Measurements from ENCODE around the gene DISP2. TPM values are rescaled to one million over a fixed set of nuclear protein-coding genes. Genes with fewer than 3 reads are reported as not detected.

Gene DISP2
- total RNA-seq, 1 donor from 2014 or later: 0.38 TPM

DNA sequence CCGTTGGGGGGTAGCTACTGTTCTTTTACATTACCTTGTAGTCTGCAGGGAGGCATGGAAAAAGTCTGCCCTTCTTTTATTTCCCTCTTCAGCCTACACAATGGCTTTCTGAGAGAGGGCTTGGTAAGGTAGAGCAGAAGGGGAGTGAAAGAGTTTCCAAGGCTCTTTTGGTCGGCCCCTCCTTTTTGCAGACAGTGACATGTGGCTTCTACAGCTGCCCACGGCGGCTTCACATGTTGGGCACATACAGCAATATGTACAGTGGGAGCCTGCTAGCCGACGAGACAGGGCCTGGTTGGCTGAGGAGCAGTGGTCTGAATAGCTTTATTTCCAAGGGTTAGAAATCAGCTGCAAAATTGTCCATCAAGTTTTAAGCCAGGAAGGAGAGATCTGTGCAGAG lies 30.6 kb upstream of the DISP2 start:
- TF ChIP-seq, protein P1, sequence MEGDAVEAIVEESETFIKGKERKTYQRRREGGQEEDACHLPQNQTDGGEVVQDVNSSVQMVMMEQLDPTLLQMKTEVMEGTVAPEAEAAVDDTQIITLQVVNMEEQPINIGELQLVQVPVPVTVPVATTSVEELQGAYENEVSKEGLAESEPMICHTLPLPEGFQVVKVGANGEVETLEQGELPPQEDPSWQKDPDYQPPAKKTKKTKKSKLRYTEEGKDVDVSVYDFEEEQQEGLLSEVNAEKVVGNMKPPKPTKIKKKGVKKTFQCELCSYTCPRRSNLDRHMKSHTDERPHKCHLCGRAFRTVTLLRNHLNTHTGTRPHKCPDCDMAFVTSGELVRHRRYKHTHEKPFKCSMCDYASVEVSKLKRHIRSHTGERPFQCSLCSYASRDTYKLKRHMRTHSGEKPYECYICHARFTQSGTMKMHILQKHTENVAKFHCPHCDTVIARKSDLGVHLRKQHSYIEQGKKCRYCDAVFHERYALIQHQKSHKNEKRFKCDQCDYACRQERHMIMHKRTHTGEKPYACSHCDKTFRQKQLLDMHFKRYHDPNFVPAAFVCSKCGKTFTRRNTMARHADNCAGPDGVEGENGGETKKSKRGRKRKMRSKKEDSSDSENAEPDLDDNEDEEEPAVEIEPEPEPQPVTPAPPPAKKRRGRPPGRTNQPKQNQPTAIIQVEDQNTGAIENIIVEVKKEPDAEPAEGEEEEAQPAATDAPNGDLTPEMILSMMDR (IDR thresholded peaks at IDR 0.05): no peak
- CTCF ChIA-PET: interaction anchor here (0.7 to 8.6 kb wide), 8 partner anchors 10 to 110 kb away, joined by 3 to 61 read pairs (median 4); partner anchors contain the start of genes CCDC9B and PLCB2
- Mint-ChIP-seq H3K27ac (no peak overlapping the region), H3K4me1 (peaks cover 23% of the 10 kb centered on the region), H3K4me3 (no peak overlapping the region), H3K27me3 (no peaks in the 10 kb centered on the region), H3K9me3 (no peaks in the 10 kb centered on the region), H3K36me3 (ENCODE audit: low read depth) (no peaks in the 10 kb centered on the region)
- intact Hi-C loops (cut with micrococcal nuclease): no loop called here
- no peak for DNase-seq
- POLR2A ChIA-PET: no interaction called here
- no peak for ATAC-seq (ENCODE audit: low read depth)

- no peak overlapping the region for H3K4me3 Mint-ChIP-seq
- intact Hi-C loops (cut with micrococcal nuclease): no loop called here
- no peak for DNase-seq
- H3K27ac Mint-ChIP-seq: no peak overlapping the region
- TF ChIP-seq, protein P1 (IDR thresholded peaks at IDR 0.05): no peak
- ChIA-PET POLR2A (interaction anchor here (0.7 to 1.0 kb wide), 2 partner anchors 15 to 37 kb away, joined by 3 read pairs; no protein-coding TSS in a partner anchor), CTCF (interaction anchor here (1.0 to 8.6 kb wide), 6 partner anchors 10 to 111 kb away, joined by 3 to 61 read pairs (median 13); partner anchors contain the start of gene PLCB2)
- no peaks in the 10 kb centered on the region for H3K9me3 Mint-ChIP-seq
- H3K4me1 Mint-ChIP-seq: peaks cover 20% of the 10 kb centered on the region
- ATAC-seq (ENCODE audit: low read depth): no peak
- H3K27me3 Mint-ChIP-seq: no peaks in the 10 kb centered on the region
- H3K36me3 Mint-ChIP-seq (ENCODE audit: low read depth): no peaks in the 10 kb centered on the region
Measured at GRCh38 chr15:40328176-40328575, 29.8 kb upstream of the DISP2 start.

- DNase-seq (no peak), ATAC-seq (ENCODE audit: low read depth) (no peak)
- no peaks in the 10 kb centered on the region for H3K36me3 Mint-ChIP-seq (ENCODE audit: low read depth)
- H3K27me3 Mint-ChIP-seq: no peaks in the 10 kb centered on the region
- TF ChIP-seq, protein P1 (IDR thresholded peaks at IDR 0.05): no peak
- H3K9me3 Mint-ChIP-seq: no peaks in the 10 kb centered on the region
- no peak overlapping the region for H3K27ac Mint-ChIP-seq
- intact Hi-C loops (cut with micrococcal nuclease): no loop called here
- CTCF ChIA-PET: interaction anchor here (1.5 to 8.6 kb wide), 4 partner anchors 9 to 54 kb away, joined by 4 to 61 read pairs (median 29); partner anchors contain the start of gene PLCB2
- H3K4me3 Mint-ChIP-seq: no peak overlapping the region
- H3K4me1 Mint-ChIP-seq: peaks cover 22% of the 10 kb centered on the region
- POLR2A ChIA-PET: interaction anchor here (0.6 to 1.0 kb wide), 4 partner anchors 8 to 38 kb away, joined by 3 read pairs; partner anchors contain the start of gene PLCB2
Measured at GRCh38 chr15:40328751-40329150, 29.3 kb upstream of the DISP2 start.

GRCh38 chr15:40329804-40330203 lies 28.2 kb upstream of the DISP2 start:
- ChIA-PET POLR2A (no interaction called here), CTCF (interaction anchor here (5.7 to 8.6 kb wide), 2 partner anchors 8 to 50 kb away, joined by 36 to 61 read pairs; no protein-coding TSS in a partner anchor)
- Mint-ChIP-seq H3K4me1 (peaks cover 29% of the 10 kb centered on the region), H3K4me3 (no peak overlapping the region), H3K27ac (no peak overlapping the region), H3K9me3 (no peaks in the 10 kb centered on the region), H3K27me3 (no peaks in the 10 kb centered on the region), H3K36me3 (ENCODE audit: low read depth) (no peaks in the 10 kb centered on the region)
- TF ChIP-seq, protein P1 (IDR thresholded peaks at IDR 0.05): no peak
- ATAC-seq (ENCODE audit: low read depth) (no peak), DNase-seq (no peak)
- intact Hi-C loops (cut with micrococcal nuclease): no loop called here

GRCh38 chr15:40330368-40330836 lies 27.6 kb upstream of the DISP2 start:
- ATAC-seq (ENCODE audit: low read depth) (no peak), DNase-seq (no peak)
- H3K4me3 Mint-ChIP-seq: no peak overlapping the region
- ChIA-PET CTCF (interaction anchor here (8.6 kb wide), 1 partner anchor 51 kb away, joined by 36 read pairs; no protein-coding TSS in a partner anchor), POLR2A (no interaction called here)
- intact Hi-C loops (cut with micrococcal nuclease): no loop called here
- no peaks in the 10 kb centered on the region for H3K9me3 Mint-ChIP-seq
- no peak overlapping the region for H3K27ac Mint-ChIP-seq
- TF ChIP-seq, protein P1 (IDR thresholded peaks at IDR 0.05): no peak
- H3K4me1 Mint-ChIP-seq: peaks cover 26% of the 10 kb centered on the region
- H3K36me3 Mint-ChIP-seq (ENCODE audit: low read depth): no peaks in the 10 kb centered on the region
- H3K27me3 Mint-ChIP-seq: no peaks in the 10 kb centered on the region

Measured in activated B cell treated with CpG ODN at 0.5 μM for 24 hours (primary cell).